Lower lobe of right lung (tissue), 2 donors: Measurements from ENCODE around the gene TPRG1L. TPM values are rescaled to one million over a fixed set of nuclear protein-coding genes. Genes with fewer than 3 reads are reported as not detected.

ENCODE experiments used
- ATAC-seq, 2 donors: fragments of 200-7000 bp; cut with Tn5 transposase; one replicate each; pipeline ENCODE4 v1.9.1; 2020 to 2022; ENCODE audit warnings: mild to moderate bottlenecking in 2 of 2, moderate library complexity in 2 of 2
- DNase-seq: peaks from one replicate; pipeline ENCODE4 v3.0.0-alpha.2; 2020
- H3K27ac ChIP-seq: fragments of 200-600 bp; one replicate; pipeline ENCODE4 v1.8.0; 2022
- H3K27me3 ChIP-seq: fragments of 200-600 bp; one replicate; pipeline ENCODE4 v1.8.0; 2022; ENCODE audit warnings: low read depth
- H3K36me3 ChIP-seq: fragments of 200-600 bp; one replicate; pipeline ENCODE4 v1.8.0; 2022; ENCODE audit warnings: mild to moderate bottlenecking
- H3K4me1 ChIP-seq: fragments of 200-600 bp; one replicate; pipeline ENCODE4 v1.8.0; 2022
- H3K4me3 ChIP-seq: fragments of 200-600 bp; one replicate; pipeline ENCODE4 v1.8.0; 2022; ENCODE audit warnings: mild to moderate bottlenecking
- H3K9me3 ChIP-seq: fragments of 200-600 bp; one replicate; pipeline ENCODE4 v1.8.0; 2022
- intact Hi-C: fragments of 100-400 bp; cut with DNase I; formaldehyde crosslinking; loops from one replicate; pipeline ENCODE4 v1.11.0; 2022
- total RNA-seq: library from RNA; stranded (reverse); fragmentation: NEBNext Ultra II Directional; extraction: Animal tissue kit (Norgen Biotek cat#: 25700); gene quantifications from one replicate; pipeline ENCODE4 v1.2.1, GENCODE V29; 2021
- TF ChIP-seq, protein P1 (sequence below): fragments of 200-600 bp; IDR thresholded peaks from one replicate; pipeline ENCODE4 v1.8.0; 2022; ENCODE audit warnings: antibody characterized with exemption, mild to moderate bottlenecking
- donor health status: DM: no; HTN: yes; CAD: no; lungs with severe emphysema.

The TPRG1L gene
- total RNA-seq, 1 donor from 2014 or later = 46.1 TPM

- DNase-seq (no peak), ATAC-seq (no peak)
- no peak overlapping the region for H3K27ac ChIP-seq
- H3K9me3 ChIP-seq = no peaks in the 10 kb centered on the region
- H3K36me3 ChIP-seq = no peaks in the 10 kb centered on the region
- intact Hi-C loops = no loop called here
- TF ChIP-seq, protein P1, sequence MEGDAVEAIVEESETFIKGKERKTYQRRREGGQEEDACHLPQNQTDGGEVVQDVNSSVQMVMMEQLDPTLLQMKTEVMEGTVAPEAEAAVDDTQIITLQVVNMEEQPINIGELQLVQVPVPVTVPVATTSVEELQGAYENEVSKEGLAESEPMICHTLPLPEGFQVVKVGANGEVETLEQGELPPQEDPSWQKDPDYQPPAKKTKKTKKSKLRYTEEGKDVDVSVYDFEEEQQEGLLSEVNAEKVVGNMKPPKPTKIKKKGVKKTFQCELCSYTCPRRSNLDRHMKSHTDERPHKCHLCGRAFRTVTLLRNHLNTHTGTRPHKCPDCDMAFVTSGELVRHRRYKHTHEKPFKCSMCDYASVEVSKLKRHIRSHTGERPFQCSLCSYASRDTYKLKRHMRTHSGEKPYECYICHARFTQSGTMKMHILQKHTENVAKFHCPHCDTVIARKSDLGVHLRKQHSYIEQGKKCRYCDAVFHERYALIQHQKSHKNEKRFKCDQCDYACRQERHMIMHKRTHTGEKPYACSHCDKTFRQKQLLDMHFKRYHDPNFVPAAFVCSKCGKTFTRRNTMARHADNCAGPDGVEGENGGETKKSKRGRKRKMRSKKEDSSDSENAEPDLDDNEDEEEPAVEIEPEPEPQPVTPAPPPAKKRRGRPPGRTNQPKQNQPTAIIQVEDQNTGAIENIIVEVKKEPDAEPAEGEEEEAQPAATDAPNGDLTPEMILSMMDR = no peak
- no peaks in the 10 kb centered on the region for H3K27me3 ChIP-seq
- H3K4me3 ChIP-seq = no peak overlapping the region
- peaks cover 27% of the 10 kb centered on the region for H3K4me1 ChIP-seq
Observed at GRCh38 chr1:3603571-3604467, 21.0 kb upstream of the TPRG1L start.

DNA sequence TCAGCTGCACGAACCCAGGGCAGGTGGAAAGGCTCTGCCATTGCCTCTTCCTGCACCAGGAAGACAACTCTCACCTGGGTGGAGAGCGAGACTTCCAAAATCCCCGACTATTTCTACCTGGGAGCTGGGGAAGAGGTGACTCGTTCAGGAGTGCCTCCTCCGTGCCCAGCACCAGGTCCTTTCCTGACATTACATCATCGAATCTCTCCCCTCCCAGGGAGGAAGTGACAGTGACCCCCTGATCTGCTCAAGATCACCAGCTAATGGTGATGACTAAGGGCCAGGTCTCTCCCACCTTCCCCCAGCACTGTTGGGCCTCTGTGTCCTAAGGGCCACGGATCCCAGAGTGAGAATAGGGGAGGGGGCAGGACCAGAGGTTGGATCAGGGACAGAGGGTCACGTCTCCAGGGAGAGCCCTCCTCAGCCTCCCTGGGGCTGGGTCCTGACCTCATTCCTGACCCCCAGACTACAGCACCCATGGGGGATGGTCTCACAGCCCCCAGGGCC lies 20.3 kb upstream of the TPRG1L start:
- H3K27me3 ChIP-seq = no peaks in the 10 kb centered on the region
- no peak overlapping the region for H3K4me3 ChIP-seq
- no peaks in the 10 kb centered on the region for H3K9me3 ChIP-seq
- ATAC-seq = no peak
- H3K27ac ChIP-seq = no peak overlapping the region
- DNase-seq = no peak
- TF ChIP-seq, protein P1 = no peak
- H3K4me1 ChIP-seq = peaks cover 27% of the 10 kb centered on the region
- intact Hi-C loops = no loop called here
- H3K36me3 ChIP-seq = no peaks in the 10 kb centered on the region

GRCh38 chr1:3604997-3605823 lies 19.6 kb upstream of the TPRG1L start:
- Histone ChIP-seq H3K4me3 (no peak overlapping the region), H3K9me3 (no peaks in the 10 kb centered on the region), H3K27ac (no peak overlapping the region), H3K4me1 (peaks cover 26% of the 10 kb centered on the region), H3K36me3 (no peaks in the 10 kb centered on the region), H3K27me3 (peaks cover 6% of the 10 kb centered on the region)
- DNase-seq (no peak), ATAC-seq (no peak)
- intact Hi-C loops = no loop called here
- TF ChIP-seq, protein P1 = no peak

DNA sequence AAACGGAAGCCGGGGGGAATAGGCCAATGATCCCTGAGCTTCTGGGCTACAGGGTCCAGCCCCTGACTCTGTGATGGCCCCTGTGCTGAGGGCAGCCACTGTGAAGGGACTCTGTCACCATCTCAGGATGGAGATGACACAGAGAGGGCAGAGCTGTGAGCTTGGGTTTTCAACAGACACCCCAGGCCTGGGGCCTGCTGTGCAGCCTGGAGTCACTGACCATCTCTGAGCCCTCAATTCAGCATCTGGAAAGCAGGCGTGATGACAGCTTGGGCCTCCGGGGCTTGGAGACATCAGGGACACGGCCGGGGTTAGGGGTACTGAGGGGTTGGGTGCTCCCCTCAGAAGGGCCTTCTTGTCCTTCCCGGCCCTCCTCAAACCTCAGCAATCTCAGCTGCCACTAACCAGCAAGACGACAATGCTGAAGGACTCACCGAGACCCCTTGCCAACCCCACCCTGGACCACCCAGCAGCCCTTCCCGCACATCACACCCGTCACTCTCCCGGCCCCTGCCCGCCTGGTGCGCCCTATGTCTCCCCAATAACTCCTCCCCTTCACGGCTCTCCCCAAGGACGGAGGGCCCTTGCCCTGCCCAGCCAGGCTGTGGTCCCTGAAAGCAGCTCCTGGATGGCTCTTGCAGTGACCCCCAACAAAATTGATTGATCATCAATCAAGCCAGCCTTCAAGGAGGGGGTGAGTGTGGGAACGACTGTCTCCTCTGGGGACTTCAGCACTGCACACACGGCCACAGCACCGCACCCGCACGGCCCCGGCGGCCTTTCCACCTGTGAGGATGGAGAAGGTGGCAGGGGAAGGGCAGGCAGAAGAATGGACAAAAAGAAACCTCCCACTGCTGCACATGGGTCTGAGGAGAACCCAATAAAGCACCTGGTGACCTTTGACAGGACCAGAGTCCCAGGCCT lies 17.8 kb upstream of the TPRG1L start:
- DNase-seq (no peak), ATAC-seq (no peak)
- Histone ChIP-seq H3K4me3 (no peak overlapping the region), H3K27ac (no peak overlapping the region), H3K9me3 (no peaks in the 10 kb centered on the region), H3K4me1 (peaks cover 38% of the 10 kb centered on the region), H3K36me3 (no peaks in the 10 kb centered on the region), H3K27me3 (peaks cover 22% of the 10 kb centered on the region)
- intact Hi-C loops = no loop called here
- TF ChIP-seq, protein P1 = no peak

GRCh38 chr1:3607703-3608065 lies 17.1 kb upstream of the TPRG1L start:
- Histone ChIP-seq H3K4me1 (peaks cover 42% of the 10 kb centered on the region), H3K27me3 (peaks cover 23% of the 10 kb centered on the region), H3K27ac (no peak overlapping the region), H3K36me3 (no peaks in the 10 kb centered on the region), H3K4me3 (no peak overlapping the region), H3K9me3 (no peaks in the 10 kb centered on the region)
- TF ChIP-seq, protein P1 = no peak
- no peak for ATAC-seq
- no peak for DNase-seq
- intact Hi-C loops = no loop called here
